NCI-H2196 (cell line): Measurements from ENCODE around the gene MYO10.

ENCODE experiments used
- DNase-seq: peaks from one replicate; lab custom pipeline; 2025; ENCODE audit not compliant: unreplicated experiment; lab: John Stamatoyannopoulos, UW

The MYO10 gene

DNA sequence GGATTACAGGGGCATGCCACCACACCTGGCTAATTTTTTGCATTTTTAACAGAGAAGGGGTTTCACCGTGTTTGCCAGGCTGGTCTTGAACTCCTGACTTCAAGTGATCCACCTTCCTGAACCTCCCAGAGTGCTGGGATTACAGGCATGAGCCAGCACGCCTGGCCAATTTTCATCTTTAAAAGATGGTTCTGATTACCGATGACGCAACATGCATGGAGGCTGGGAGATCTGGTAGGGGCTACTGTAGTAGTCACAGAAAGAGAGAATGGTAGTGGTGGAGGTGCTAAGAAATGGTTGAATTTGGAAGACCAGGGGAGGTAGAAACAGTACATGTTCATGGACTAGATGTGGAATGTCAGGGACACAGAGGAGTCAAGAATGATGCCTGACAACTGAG is 296.9 kb downstream of the MYO10 start:
- no peak for DNase-seq

GRCh38 chr5:16628376-16628775 is 307.7 kb downstream of the MYO10 start:
- no peak for DNase-seq

DNA sequence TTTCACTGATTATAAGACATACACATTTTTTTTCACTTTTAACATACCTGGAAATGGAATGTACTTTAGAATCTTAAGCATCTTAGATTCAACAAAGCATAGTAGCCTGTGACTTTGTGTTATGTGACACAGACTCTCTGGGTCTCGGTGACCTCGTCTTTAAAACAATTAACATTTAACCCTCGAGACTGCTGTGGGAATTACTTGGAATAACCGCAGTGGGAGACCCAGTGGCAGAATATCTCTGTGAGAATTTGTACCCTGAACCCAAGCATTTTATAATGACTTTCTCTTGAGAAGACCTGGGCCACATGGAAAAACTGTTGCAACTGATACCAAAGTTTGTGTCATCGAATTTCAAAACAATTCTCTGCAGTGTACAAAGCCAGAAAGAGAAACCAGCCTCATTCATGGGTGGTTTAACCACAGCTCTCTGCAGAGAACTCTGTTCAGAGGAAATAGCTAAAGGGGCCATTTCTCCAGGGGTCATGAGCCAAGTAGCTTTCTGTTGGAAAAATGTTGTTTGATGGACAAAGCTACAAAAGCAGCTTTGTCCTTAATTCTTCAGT is 309.3 kb downstream of the MYO10 start:
- DNase-seq: no peak

GRCh38 chr5:16625096-16625495 is 311.0 kb downstream of the MYO10 start:
- no peak for DNase-seq

DNA sequence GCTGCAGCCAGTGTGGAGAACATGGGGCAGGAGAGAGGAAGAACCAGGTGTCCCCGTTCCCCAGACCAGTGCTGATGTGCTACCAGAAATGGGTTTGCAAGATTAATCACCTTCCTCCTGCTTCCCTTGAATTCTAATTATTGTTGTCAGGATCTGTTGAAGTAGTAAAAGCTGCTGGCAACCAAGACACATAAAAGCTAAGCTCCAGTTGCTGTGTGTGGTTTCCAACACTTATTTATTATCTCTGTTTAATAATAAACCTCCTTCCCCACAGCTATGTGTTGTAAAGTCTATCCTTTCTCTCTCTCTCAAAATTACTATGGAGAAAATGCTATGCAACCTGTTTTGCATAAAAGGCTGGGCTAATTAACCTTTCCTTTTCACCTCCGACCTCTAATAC is 317.0 kb downstream of the MYO10 start:
- no peak for DNase-seq

DNA sequence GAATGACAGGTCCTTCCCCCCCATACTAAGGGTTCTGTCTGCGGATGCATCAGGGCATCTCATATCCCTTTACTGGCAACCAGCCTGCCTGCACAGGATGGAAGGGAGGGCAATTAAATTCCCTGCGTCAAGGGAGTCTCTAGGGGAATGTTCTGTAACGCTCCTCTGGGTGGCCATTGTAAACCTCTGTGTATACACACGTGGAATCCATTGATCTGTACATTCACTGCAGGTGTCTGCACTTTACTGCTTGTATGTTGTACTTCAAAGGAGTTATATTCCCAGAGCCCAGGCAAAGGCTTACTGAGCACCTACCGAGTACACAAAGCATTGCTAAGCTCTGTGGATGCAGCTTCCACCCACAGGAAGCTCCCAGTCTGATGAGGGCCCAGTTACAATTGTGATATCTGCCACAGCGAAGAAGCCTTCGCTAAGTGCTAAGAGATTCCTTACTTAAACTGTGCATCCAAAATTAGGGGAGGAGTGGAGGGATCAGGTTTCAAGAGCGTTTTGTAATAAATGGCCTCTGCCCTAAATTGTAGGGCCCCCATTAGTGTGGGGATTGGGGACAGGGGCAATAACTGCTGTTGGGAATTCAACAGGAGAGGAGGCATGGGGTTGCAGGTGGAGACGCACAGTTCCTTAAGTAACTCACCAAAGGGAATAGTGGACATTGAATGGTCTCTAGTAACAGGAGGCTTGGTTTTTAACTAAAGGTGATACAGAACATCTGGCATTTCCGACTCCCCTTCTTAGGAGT is 317.8 kb downstream of the MYO10 start:
- DNase-seq: no peak

DNA sequence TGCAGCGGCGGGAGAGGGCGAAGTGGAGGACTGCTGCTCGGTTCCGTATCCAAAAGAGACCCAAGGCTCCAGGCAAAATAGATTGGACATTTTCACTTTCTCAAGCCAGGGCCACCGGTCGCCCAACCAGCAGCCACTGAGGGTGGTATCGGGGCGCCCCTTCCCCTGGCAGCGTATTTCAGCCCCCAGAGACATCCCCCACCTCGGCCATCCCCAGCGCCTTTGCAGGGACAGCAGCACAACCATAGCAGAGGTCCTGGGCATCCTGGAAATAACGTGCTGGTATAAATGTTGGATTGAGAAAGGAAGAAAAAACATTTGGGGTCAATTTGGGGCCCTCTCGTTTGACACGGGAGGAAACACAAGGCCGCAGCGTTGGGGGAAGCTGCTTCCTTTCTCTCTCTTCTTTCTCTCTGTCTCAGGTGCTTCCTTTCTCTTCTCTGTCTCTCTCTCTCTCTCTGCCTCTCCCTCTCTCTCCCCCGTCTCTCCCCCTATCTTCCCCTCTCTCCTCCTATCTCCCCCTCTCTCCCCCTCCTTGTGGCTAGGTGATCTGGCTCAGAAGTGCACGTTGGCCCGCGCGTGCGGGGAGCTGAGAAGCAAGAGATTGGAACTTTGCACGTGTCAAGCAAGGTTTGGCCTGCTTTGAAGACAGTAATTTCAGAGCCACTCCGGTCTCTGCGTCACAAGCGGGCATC is 318.7 kb downstream of the MYO10 start:
- no peak for DNase-seq

- no peak for DNase-seq
Observed at GRCh38 chr5:16616536-16617273, 319.4 kb downstream of the MYO10 start, which contains the start of gene RETREG1. Gene RETREG1, minus strand, starts transcription at chr5:16616997. Its CDS starts 26 bp downstream, at chr5:16616971.

GRCh38 chr5:16615741-16616535 is 320.1 kb downstream of the MYO10 start:
- no peak for DNase-seq

DNA sequence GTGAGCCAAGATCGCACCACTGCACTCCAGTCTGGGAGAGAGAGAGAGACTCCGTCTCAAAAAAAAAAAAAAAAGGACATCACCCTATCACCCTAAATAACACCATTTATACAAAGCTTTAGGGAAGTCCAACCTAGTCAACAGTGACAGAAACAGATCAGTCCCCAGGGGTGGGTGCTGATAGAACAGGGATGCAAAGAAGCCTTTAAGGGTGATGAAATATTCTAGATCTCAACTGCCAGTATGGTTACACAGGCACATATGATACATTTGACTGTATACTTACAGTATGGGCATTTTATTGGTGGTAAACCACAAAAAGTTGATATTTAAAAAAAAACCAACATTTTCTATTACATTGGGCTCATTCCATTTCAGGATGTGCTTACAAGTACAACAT is 324.1 kb downstream of the MYO10 start:
- DNase-seq: no peak
